Suppressor macrophage (primary cell): ENCODE measurements around the gene SERPINB1.
"Not testable (repeated sequence)": the region's sequence is repeated elsewhere in the genome, so short reads cannot be mapped to it uniquely, and the experiment has no call there.

Experiments used
- DNase-seq, 4 experiments: peaks; one replicate each; pipeline ENCODE4 v3.0.0-alpha.2; 2020 to 2022

The SERPINB1 gene

DNA sequence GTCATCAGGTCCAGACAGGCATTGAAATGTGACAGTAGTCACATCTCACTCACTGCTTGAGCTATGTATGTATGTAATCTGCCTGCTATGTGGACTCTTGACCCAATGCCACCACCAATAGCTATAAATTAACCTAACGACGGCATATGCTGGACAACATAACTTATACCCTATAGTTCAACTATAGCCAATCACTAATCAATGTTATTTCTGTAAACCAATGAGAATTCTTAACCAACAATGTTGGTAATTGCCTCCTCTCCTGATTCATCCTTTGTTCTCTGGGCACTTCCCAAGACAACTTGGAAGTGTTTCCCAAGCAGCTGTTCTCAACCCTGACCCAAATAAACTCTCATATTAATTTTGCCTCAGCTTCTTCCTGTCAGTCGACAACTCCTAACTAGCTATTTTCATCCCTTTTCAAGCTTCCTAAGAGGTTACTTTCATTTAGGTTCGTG, 24.1 kb upstream of the SERPINB1 start:
- DNase-seq, result no peak

GRCh38 chr6:2865270-2865669, 23.6 kb upstream of the SERPINB1 start:
- DNase-seq, result no peak

DNA sequence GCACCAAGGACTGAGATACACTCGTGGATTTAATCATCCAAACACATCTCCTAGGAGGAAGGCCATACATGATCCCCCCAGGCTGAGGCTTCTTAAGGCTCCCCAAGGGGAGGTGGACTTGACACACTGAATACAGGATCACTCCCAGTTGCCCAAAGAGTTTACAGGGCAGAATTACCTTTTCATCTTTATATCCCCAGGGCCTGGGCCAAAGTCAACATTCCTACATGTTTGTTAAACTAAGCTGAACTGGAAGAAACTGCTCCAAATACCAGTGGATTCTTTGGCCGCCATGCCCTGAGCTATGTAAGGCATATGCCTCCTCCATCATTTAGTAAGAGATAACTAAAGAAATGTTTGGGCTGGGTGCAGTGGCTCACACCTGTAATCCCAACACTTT, 22.2 kb upstream of the SERPINB1 start:
- no peak for DNase-seq

DNA sequence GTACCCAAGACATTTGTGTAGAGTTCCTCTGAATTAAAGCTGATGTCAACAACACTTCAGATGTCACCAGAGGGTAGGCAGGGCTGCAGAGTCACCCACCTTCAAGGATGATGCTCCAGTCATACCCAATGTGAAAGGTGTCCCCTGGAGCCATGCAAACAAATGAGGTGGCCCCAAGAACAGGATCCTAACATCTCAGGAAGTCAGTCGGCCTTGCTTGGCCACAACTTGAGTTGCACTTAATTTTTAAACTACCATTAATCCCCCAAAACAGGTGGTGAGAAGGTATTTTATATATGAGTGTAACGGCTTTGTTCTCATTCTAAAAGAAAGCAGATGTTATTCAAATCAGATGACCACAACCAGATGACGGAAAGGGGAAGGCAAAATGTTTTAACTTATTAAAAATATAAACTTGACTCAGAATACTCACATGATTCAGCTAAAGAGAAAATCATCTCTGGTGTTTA, 21.1 kb upstream of the SERPINB1 start:
- DNase-seq, result peak in 3 of 4 experiments; percentile 34 to 79 (median 77)

DNA sequence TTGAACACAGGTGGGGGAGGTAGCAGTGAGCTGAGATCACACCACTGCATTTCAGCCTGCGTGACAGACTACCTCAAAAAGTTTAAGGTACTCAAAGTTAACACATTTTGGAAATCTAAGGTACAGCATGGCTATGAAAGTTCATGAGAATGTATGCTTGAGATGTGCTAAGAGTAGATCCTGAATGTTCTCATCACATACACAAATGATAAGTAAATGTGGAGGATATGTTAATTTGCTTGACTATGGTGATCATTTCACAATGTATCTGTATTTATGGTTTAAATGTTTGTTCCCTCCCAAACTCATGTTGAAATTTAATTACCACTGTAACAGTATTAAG, 20.1 kb upstream of the SERPINB1 start:
- DNase-seq, result no peak

DNA sequence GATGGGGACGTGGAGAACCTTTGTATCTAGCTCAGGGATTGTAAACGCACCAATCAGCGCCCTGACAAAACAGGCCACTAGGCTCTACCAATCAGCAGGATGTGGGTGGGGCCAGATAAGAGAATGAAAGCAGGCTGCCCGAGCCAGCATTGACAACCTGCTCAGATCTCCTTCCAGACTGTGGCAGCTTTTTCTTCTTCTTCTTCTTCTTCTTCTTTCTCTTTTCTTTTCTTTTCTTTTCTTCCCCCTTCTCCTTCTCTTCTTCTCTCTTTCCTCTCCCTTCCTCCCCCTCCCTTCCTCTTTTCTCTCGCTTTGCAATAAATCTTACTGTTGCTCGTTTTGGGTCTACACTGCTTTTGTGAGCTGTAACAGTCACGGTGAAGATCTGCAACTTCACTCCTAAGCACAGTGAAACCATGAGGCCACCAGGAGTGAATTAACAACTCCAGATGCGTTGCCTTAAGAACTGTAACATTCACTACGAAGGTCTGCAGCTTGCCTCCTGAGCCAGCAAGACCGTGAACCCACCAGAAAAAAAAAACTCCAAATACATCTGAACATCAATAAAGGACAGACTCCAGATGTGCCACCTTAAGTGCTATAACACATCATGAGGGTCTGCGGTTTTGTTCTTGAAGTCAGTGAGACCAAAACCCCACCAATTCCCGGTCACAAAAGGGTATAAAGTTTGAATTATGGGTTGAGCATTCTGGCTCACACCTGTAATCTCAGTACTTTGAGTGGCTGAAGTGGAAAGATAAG, 19.6 kb upstream of the SERPINB1 start:
- no peak for DNase-seq

GRCh38 chr6:2860706-2861059, 19.0 kb upstream of the SERPINB1 start:
- not testable (repeated sequence) for DNase-seq

GRCh38 chr6:2859798-2860705, 18.4 kb upstream of the SERPINB1 start:
- not testable (repeated sequence) for DNase-seq

DNA sequence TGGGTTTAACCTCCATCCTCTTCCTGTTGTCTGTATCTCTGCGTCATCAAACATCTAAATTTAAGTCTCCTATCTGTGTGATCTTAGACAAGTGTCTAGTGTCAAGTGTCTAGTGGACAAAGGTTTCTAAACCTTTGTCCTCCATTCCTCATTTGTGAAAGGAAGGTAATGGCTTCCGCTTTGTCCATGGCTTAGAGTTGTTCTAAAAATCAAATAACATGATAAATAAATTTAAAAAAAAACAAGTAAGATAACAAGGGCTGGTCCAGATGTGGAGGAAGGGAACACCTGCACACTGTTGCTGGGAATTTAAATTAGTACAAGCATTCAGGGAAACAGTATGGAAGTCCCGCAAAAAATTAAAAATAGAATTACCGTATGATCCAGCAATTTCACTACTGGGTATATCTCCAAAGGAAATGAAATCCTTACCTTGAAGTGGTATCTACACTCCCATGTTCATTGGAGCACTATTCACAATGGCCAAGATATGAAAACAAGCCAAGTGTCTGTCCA, 17.6 kb upstream of the SERPINB1 start:
- DNase-seq, result no peak

DNA sequence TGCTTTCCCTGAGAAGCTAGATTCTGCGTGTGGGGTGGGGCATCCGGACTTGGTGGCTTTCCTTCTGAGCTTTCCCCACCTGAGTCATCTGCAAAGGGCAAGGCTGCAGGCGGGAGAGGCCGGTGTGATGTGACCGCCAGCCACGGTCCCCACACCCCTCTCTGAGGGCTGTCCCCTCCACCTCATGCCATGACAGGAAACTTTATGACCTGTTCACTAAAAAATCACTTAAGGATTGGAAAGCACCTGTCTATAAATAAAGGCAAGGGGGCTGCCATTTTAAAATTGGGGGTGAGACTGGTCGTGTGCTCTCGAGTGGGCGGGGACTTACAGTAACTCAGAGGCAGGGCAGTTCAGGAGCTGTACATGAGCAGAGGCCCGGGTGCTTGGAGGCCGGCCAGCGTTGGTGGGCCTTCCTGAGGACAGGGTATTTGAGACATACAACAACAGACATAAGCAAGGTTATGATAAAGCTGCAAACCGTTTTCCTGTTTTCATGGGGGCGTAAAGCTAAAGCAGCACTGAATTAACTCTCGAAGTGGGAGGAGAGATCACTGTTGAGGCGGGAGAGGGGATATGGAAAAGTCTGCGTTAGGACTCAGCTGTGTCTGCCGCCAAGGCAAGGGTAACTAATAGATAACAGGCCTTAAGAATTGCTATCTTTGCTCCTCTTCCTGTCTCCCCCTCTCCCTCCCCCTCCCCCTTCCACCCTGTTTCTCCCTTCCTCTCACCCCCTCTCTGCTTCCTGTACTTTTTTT, 16.1 kb upstream of the SERPINB1 start:
- DNase-seq, result peak; percentile 52 to 66 (median 62)

- DNase-seq, result no peak
Measured at GRCh38 chr6:2857185-2857579, 15.5 kb upstream of the SERPINB1 start.

GRCh38 chr6:2855061-2855519, 13.4 kb upstream of the SERPINB1 start:
- DNase-seq, result peak; percentile 48 to 62 (median 54)

DNA sequence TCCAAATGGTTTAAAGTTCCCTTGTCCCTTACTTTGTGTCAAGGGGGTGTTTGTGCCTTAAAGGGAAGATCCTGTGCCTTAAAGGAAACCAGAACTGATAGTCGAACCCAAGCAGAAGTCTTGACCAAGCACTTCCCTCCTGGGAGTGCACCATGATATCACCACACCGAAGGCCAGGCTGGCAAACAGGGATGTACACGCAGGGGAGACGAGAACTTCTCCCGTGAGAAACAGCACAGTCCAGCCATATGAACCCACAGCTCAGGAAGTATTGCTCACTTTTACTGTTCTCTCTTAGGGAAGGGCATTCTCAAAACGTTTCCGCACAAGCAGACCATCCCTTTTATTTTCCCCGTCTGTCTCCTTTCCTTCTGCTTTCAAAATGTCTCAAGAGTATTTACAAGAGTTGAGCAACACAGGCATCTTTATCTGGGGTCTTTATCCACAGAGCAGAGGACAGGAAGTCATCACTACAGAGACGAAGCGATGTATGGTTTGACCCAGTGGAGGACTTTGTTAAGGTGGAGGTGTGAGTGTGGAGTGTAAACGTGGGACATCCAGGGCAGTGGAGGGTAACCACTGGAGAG, 12.8 kb upstream of the SERPINB1 start:
- peak; percentile 89 to 97 (median 92) for DNase-seq

GRCh38 chr6:2853769-2854395, 12.2 kb upstream of the SERPINB1 start:
- DNase-seq, result peak; percentile 87 to 95 (median 92)

DNA sequence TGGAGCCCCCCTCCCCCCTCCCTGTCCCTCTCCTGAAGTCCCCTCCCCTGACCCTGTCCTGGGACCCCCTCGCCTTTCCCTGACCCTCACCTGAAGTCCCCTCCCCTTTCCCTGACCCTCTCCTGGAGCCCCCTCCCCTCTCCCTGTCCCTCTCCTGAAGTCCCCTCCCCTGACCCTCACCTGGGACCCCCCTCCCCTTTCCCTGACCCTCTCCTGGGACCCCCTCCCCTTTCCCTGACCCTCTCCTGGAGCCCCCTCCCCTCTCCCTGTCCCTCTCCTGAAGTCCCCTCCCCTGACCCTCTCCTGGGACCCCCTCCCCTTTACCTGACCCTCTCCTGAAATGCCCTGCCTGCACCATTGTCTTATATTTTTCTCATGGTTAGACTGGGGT, 11.7 kb upstream of the SERPINB1 start:
- DNase-seq, result not testable (repeated sequence)

DNA sequence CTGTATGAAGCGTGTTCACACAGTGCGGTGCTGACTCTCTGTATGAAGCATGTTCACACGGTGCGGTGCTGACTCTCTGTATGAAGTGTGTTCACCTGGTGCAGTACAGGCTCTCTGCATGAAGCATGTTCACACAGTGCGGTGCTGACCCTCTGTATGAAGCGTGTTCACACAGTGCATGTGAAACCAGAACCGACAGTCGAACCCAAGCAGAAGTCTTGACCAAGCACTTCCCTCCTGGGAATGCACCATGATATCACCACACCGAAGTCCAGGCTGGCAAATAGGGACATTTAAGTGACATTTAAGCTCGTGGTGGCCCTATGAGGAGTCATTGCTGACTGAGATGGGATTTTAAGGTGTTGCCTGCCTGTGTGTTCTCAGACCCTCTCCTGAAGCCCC, 11.3 kb upstream of the SERPINB1 start:
- DNase-seq, result peak; percentile 61 to 83 (median 68)

DNA sequence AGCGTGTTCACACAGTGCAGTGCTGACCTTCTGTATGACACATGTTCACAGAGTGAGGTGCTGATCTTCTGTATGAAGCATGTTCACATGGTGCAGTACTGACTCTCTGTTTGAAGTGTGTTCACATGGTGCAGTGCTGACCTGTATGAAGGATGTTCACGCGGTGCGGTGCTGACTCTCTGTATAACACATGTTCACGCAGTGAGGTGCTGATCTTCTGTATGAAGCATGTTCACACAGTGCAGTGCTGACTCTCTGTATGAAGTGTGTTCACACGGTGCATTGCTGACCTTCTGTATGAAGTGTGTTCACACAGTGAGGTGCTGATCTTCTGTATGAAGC, 10.8 kb upstream of the SERPINB1 start:
- no peak for DNase-seq

DNA sequence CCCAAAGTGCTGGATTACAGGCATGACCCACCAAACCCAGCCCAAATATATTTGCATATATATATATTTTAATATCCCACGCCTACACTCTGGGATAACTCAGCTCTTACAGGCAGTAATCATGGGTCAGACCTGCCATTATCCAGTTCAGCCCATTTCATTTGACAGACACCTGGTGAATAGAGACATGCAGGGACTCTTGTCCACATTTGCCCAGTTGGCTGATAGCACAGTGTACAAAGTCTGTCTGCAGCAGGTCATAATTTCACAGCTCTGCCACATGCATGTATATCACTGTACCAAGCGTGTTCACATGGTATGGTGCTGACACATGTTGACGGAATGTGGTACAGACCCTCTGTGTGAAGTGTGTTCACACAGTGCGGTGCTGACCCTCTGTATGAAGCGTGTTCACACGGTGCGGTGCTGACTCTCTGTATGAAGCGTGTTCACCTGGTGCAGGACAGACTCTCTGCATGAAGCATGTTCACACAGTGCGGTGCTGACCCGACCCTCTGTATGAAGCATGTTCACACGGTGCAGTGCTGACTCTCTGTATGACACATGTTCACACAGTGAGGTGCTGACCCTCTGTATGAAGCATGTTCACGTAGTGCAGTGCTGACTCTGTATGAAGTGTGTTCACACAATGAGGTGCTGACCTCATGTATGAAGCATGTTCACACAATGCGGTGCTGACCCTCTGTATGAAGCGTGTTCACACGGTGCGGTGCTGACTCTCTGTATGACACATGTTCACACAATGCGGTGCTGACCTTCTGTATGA, 10.3 kb upstream of the SERPINB1 start:
- no peak for DNase-seq

DNA sequence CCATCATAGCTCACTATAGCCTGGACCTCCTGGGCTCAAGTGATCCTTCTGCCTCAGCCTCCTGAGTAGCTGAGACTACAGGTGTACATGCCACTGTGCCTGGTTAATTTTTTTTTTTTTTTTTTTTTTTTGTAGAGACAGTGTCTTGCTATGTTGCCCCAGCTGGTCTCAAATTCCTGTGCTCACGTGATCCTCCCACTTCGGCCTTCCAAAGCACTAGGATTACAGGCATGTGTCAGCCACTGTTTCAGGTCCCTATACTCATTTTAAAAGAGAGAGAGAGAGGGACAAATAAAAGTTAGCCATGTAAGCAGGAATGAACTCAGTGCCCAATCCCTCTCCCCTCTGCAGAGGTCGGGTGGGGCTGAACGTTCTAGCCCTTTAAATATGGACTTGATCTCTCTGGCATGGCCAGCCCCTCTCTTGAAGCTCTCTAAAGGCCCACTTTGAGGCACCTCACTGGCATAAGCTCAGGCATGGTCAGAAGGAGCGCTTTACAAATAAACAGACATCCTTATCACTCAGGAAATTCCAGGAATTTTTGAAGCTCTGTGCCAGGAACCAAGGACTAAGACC, 9.0 kb upstream of the SERPINB1 start:
- DNase-seq, result no peak

DNA sequence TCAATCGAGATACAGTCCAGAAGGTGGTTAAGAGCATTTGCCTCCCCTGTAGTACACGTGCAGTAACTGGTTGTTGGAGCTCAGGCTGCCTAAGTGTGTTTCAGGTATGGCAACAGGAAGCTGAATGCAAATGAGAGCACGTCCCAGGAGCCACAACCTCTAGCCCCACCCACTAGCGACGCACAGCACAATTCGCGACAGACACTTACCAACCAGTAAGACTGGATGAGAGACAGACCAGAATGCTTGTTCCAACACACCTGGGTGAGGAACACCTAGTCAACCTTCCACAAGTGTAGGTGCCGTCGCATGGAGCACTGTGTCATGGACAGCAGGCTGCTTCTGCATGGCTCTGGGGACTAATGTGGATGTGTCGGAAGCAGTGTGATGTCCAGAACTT, 7.2 kb upstream of the SERPINB1 start:
- DNase-seq, result no peak

DNA sequence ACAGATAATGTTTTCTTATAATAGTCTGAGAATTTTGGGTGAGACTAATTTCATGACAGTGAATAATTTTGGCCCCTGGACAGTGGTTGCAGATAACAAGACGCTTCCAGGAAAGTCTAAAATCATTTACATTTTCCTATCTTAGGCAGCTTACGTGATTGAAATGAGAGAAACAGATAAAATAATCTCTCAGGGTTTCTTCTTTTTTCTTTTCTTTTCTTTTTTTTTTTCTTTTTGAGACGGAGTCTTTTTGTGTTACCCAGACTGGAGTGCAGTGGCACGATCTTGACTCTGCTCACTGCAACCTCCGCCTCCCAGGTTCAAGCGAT, 4.2 kb upstream of the SERPINB1 start:
- DNase-seq, result no peak
